Anterior cingulate cortex (tissue), 58 donors: Measurements from ENCODE around the gene YWHAE.
A peak's percentile ranks its signal among the peaks of the same experiment; 100 is the strongest.
"Not testable (repeated sequence)": the region's sequence is repeated elsewhere in the genome, so short reads cannot be mapped to it uniquely, and the experiment has no call there.

Source experiments
- DNase-seq, 58 donors: peaks; one replicate each; lab custom pipeline; 2025; lab: John Stamatoyannopoulos, UW

The YWHAE gene

GRCh38 chr17:1413281-1413791 lies 13.3 kb upstream of the YWHAE start:
- DNase-seq = peak in 1 of 58 donors; percentile 61

DNA sequence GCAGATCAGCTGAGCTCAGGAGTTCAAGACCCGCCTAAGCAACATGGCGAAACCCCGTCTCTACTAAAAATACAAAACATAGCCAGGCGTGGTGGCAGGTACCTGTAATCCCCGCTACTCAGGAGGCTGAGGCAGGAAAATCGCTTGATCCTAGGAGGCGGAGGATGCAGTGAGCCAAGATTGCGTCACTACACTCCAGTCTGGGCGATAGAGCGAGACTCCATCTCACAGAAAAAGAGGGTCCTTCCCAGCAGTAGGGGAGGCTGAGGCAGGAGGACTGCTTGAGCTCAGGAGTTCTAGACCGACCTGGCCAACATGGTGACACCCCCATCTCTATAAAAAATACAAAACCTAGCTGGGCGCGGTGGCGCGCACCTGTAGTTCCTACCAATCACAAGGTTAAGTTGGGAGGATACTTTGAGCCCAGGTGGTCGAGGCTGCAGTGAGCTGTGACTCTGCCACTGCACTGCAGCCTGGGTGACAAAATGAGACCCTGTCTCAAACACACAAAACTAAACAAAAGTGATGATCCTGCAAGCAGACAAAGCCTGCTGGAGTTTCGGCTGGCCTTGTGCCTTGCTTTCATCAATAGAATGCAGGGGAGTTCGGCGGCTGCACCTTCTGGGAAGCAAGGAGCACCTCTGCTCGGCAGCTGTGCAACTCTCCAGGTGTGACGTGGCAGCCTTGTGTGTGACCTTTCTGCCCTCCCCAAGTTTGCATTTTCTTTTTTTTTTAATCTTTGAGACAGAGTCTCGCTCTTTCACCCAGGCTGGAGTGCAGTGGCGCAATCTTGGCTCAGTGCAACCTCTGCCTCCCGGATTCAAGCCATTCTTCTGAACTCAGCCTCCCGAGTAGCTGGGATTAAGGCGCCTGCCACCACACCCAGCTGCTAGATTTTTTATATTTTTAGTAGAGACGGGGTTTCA lies 12.4 kb upstream of the YWHAE start:
- DNase-seq = no peak

DNA sequence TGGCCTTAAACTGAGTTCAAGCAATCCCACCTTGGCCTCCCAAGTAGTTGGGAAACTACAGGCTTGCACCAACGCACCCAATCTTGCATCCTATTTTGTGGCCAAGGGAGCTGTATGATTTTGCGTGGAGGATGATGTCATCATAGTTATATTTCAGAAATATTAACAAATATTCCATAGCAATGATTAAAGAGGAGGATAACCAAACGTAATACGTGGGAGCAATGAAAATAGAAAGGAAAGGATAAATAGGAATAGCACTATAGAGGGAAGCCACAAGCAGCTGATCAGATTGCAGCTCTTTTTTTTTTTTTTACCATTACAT lies 2.2 kb upstream of the YWHAE start:
- DNase-seq = no peak

DNA sequence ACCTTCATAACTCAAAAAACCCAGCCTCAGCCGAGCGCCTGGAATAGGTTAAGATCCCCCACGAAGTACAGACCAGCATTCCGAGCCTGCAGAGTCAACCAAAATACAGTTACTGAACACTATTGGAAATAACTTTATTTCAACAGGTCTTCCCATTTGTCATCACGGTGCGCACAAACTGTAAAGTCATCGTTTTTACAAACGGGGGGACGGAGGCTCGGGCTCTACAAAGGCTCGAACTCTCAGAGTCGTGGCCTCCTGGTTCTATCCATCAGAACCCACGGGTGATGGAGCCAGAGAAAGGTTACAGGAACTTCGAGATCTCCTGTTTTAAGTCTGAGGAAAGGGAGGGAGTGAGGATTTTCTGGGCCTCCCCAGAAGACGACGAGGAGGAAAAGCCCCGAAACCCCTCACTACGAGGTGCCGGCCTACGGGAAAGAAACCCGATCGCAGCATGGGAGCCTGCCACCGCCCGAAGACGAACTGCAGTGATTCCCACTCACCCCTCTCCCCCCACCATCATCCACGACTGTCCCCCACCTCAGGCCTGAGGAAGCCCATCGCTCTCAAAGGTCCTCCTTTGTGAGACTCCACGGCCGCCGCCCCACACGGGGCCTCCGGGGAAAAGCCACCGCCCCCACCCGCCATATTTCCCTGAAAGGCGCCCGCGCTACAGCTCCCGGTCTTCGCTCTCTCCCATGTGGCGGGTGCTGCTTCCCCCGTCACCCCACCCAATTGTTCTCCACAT lies 917 bp downstream of the YWHAE start:
- DNase-seq = peak in 22 of 58 donors; percentile 26 to 86 (median 65)

GRCh38 chr17:1398028-1398427 lies 2.0 kb downstream of the YWHAE start:
- DNase-seq = no peak

DNA sequence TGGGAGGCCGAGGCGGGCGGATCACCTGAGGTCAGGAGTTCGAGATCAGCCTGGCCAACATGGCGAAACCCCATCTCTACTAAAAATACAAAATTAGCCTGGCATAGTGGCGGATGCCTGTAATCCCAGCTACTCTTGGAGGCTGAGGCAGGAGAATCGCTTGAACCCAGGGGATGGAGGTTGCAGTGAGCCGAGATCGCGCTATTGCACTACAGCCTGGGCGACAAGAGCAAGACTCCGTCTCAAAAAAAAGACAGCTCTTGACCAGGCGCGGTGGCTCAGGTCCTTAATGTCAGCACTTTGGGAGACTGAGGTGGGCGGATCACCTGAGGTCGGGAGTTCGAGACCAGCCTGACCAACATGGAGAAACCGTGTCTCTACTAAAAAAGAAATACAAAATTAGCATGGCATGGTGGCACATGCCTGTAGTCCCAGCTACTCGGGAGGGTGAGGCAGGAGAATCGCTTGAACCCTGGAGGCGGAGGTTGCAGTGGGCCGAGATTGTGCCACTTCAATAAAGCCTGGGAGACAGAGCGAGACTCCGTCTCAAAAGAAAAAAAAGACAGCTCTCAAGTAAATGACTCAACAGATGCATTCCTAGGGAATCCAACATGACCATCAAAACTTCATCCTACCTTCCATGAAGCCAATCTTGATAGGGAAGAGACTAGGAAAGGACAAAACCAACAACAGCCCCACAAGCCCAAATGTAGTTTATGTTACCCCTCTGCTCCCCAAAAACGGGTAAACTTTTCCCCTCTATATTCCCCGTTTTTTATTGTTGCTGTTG lies 4.0 kb downstream of the YWHAE start:
- not testable (repeated sequence) for DNase-seq

- DNase-seq = no peak
These were observed 8.4 kb downstream of the YWHAE start for GRCh38 chr17:1391577-1391976.

- DNase-seq = no peak
These were observed 9.3 kb downstream of the YWHAE start for GRCh38 chr17:1390432-1391367.

DNA sequence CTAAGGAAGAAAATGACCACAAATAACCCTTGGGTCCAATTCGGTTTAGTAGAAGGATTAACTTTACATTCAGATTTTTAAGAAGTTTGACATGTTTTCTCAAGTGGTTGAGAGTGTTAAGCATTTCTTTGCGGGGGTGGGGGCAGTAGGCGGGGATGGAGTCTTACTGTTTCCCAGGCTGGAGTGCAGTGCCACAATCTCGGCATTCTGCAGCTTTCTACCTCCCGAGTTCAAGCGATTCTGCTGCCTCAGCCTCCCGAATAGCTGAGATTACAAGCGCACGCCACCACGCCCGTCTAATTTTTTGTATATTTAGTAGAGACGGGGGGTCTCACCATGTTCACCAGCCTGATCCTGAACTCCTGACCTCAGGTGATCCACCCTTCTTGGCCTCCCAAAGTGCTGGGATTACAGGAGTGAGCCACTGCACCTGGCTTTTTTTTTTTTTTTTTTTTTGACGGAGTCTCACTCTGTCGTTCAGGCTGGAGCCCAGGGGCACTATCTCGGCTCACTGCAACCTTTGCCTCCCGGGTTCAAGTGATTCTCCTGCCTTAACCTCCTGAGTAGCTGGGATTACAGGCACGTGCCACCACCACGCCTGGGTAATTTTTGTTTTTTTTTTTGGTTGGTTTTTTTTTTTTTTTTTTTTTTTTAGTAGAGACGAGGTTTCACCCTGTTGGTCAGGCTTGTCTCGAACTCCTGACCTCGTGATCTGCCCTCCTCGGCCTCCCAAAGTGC lies 12.4 kb downstream of the YWHAE start:
- not testable (repeated sequence) for DNase-seq

DNA sequence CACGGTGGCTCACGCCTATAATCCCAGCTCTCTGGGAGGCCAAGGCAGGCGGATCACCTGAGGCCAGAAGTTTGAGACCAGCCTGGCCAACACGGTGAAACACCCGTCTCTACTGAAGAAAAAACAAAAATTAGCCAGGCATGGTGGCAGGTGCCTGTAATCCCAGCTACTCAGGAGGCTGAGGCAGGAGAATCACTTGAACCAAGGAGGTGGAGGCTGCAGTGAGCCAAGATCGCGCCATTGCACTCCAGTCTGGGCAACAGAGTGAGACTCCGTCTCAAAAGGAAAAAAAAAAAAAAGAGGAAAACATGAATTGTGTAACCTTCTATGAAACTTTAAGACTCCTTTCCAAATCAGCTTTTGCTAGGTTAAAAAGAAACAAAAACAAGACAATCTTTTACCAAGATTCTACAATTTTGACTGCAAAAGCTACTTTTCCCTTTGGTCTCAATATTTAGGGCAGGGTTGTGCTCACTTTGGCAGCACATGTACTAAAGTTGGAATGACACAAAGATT lies 13.3 kb downstream of the YWHAE start:
- DNase-seq = not testable (repeated sequence)

GRCh38 chr17:1386265-1386664 lies 13.8 kb downstream of the YWHAE start:
- DNase-seq = no peak

GRCh38 chr17:1385861-1386260 lies 14.2 kb downstream of the YWHAE start:
- DNase-seq = no peak

DNA sequence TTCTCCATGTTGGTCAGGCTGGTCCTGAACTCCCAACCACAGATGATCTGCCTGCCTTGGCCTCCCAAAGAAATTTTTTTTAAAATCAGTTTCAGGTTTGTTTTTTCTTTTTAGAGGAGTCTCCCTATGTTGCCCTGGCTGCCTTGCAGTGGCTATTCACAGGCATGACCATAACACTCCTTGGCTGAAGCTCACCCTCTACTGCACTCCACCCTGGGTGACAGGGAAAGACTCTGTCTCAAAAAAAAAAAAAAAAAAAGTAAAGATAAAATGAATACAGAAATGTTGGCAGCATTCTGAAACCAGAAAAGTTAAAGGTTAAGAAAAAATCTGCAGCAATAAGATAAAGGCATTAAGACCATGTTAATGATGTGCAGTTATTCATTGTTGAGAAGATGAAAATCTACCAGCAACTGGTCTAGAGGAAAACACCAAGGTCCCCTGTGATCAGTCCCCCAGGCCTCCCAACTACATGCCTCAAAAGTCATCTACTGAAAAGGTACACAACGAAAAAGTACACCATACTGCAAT lies 15.1 kb downstream of the YWHAE start:
- no peak for DNase-seq

DNA sequence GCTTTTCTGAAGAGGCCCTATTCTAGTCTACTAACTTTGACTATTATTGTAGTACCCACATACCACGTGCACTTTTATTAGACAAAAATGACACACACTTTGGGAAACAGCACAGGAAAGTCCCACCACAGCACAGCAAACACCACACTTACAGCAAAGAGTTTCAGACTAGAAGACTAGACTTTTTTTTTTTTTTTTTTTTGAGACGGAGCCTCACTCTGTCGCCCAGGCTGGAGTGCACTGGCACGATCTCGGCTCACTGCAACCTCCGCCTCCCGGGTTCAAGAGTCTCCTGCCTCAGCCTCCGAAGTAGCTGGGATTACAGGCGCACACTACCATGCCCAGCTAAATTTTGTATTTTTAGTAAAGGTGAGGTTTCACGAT lies 20.1 kb downstream of the YWHAE start:
- DNase-seq = no peak

GRCh38 chr17:1379208-1379929 lies 20.7 kb downstream of the YWHAE start:
- no peak for DNase-seq

GRCh38 chr17:1378476-1378860 lies 21.6 kb downstream of the YWHAE start:
- DNase-seq = not testable (repeated sequence)

DNA sequence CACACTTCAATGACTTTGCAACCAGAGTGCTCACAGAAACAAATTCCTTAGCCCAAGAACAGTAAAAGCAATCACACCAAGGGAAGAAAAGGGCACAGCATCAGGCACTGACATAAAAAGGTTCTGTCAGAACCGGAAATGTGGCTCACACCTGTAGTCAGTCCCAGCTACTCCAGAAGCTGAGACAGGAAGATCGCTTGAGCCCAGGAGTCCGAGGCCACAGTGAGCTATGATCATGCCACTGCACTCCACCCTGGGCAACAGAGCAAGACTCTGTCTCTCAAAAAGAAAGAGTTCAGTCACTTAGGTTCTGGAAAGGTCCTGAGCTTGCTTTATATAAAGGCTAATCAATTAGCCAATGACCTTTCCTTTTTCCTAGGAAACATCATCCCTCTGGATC lies 22.7 kb downstream of the YWHAE start:
- no peak for DNase-seq

DNA sequence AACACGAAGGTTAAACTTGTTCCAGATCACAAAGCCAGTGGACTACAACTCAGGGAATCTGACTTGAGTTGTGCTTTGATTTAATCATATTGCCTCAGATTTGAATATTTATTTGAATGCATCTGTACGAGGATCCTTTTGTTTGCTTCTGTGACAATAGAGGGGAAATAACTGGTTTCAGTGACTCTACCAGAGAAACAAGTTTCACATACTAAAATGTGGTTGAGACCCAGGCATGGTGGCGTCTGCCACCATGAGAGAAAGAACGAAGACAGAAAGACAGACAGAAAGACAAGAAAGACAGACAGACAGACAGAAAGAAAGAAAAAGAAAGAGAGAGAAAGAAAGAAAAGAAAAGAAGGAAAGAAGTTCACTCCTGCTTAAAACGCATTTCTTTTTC lies 24.0 kb downstream of the YWHAE start:
- DNase-seq = no peak
